NCI-H2029 treated with DMSO at 0.1 percent for 48 hours (cell line): ENCODE data around the gene PPFIBP1.
A peak's percentile ranks its signal among the peaks of the same experiment; 100 is the strongest.
"Not testable (repeated sequence)": the region's sequence is repeated elsewhere in the genome, so short reads cannot be mapped to it uniquely, and the experiment has no call there.

Experiments
- DNase-seq: peaks from one replicate; lab custom pipeline; 2025; lab: John Stamatoyannopoulos, UW

The PPFIBP1 gene

DNA sequence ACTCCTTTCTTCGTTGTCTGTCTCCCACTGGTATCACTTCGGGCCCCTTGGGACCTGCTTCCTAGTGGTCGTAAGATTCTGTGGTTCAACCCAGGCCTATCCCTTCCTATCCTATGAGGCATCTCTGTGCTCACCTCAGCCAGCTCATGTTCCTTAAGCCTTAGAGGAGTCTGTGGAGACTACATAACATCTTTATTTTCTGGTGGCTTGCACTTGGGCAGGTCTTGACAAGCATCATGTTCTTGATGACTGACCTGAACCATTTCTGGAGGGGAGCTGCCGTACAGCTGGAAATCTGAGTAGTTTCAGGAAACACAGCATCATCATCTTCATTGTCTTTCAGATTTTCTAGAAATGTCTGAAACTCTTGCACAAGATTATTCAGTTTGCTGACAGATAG lies 69.3 kb downstream of the PPFIBP1 start:
- no peak for DNase-seq

DNA sequence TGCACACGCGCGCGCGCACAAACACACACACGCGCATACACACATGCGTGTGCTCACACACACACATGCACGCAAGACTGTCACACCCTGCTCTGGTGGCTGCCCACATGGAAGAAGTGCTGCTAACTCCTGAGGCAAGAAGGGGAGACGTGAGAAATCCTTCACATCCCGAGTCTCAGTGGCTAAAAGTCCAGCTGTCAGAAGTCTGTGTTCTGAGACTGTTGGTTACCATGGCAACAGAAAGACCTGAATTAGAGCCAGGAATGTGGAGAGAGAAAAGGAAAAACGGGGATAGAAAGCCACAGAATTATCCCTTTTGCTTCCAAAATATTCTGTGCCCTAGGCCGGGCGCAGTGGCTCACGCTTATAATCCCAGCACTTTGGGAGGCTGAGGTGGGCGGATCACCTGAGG lies 71.2 kb downstream of the PPFIBP1 start:
- no peak for DNase-seq

GRCh38 chr12:27598866-27599265 lies 74.9 kb downstream of the PPFIBP1 start:
- not testable (repeated sequence) for DNase-seq

DNA sequence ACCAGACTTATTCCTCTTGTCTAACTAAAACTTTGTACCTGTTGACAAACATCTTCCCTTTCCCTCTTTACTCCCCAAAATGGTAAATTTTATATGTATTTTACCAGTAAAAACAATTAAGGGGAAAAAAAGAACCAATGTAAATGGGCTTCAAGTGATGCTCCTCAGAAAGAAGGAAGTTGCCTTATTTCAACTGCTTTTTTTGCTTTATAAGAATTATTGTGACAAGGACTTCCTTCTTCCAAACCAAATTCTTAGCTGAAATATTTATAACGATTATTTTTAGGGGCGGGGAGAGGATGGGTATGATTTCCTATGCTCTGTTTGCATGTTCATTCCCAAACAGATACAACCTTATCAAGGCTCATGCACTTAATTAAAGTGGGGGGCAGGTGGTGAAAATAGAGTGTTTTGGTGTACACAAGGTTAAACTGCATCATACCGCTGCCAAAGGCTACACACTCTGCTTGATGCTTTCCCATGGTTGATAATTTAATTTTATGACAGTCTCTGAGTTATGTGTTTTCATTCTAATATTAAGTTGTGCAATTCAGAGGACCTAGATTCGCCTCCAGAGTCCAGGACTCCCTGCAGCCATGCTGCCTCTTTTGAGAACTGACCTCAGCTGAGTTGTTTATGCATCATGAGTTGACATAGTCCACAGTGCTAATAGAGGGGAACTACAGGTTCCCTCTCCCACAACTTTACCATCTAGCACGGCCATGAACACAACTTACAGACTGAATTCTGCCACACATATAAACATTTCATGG lies 77.2 kb downstream of the PPFIBP1 start:
- not testable (repeated sequence) for DNase-seq

DNA sequence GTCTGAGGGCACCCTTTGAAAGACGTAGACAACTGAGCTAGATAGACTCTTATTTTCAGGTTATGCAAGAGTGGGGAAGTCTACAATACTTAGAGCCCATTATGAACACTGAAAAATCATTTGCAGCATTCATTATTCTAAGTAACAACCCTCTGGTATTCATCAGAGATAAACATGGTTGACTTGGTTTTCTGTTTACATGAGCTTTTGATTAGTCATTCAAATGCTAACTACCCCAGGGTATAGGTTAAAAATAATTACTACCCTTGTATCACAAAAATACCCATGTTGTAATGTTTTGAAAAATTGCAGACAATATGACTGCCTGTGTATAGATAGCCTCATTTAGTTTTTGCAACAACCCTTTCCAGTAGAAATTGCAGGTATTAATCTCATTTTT lies 78.5 kb downstream of the PPFIBP1 start:
- no peak for DNase-seq

DNA sequence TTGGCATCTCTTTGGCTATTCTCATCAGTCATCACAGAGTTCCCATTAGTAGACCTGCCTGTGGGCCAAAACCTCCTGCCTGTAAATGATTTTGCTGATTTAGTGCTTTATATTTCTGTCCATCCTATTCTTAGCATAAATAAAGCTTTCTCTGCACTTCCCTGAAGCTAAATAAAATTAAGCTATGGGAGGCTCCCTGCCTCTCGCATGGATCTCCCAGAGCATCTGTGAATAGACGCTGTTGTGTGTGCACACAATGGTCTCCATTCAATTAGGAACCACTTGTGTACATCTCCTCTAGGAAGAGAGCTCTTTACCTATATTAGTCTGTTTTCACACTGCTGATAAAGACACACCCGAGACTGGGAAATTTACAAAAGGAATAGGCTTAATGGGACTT lies 80.4 kb downstream of the PPFIBP1 start:
- no peak for DNase-seq

GRCh38 chr12:27606986-27607385 lies 83.0 kb downstream of the PPFIBP1 start:
- DNase-seq: no peak

DNA sequence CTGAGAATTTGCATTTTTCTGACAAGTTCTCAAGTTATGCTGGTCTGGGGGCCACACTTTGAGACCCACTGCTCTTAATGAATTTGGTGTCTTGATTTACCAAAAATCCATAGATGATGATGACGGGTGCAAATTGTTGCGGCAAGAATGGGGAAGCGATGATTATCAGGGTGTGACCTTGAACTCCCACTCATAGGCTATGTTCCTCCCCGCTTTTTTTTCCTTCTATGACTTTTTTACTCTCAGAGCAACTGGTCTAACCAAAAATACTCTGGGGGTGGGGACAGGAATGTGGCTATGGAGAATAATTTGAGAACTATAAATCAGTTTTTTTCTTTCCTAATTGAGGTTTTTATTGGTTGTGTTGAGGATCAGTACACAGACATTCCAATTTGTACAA lies 83.6 kb downstream of the PPFIBP1 start:
- DNase-seq: no peak

- DNase-seq: no peak
These were observed 84.9 kb downstream of the PPFIBP1 start for GRCh38 chr12:27608890-27609289.

- no peak for DNase-seq
These were observed 86.4 kb downstream of the PPFIBP1 start for GRCh38 chr12:27610374-27610773.

- DNase-seq: no peak
These were observed 90.4 kb downstream of the PPFIBP1 start for GRCh38 chr12:27614386-27614785.

DNA sequence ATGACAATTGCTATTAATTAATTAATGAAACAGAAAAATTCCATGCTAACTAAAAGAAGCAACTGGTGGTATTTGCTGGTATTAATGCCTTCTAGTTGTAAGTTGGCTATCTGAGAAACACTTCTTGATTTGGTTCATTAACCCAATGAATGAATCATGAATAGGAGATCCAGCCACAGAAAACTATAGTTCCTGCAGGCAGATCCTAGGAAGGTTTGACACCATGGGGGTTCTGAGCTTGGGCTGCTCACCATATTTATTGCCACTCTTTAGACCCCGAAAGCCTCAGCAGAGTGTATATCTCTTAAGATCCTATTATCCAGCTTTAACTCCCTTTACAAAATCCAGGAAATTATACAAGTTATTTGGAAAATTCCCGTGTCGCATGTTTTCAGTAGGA lies 90.9 kb downstream of the PPFIBP1 start:
- no peak for DNase-seq

DNA sequence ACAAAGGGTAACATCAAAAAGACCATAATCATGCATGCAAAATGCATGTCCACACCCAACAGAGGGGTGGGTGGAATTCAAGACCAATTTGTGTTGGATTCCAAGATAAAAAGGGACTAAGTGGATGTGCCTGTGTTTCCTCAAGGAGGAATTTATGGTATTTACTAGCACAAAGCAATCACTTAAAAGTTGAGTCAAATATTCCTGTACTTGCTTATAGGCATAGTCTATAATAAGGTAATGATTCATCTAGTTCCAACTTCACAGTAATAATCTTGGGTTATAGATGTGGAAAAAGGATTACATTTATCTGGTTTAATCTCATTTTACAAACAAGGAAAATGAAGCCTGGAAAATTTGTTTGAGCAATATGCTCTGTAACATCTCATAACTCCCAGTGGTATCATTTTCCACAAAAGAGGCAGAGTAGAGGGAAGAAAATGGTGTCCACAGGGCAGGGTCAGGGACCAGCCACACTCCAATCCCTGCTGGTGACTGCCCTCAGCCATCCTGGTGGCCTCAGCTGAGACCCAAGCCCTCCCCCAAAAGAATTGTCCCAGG lies 91.4 kb downstream of the PPFIBP1 start:
- DNase-seq: no peak

DNA sequence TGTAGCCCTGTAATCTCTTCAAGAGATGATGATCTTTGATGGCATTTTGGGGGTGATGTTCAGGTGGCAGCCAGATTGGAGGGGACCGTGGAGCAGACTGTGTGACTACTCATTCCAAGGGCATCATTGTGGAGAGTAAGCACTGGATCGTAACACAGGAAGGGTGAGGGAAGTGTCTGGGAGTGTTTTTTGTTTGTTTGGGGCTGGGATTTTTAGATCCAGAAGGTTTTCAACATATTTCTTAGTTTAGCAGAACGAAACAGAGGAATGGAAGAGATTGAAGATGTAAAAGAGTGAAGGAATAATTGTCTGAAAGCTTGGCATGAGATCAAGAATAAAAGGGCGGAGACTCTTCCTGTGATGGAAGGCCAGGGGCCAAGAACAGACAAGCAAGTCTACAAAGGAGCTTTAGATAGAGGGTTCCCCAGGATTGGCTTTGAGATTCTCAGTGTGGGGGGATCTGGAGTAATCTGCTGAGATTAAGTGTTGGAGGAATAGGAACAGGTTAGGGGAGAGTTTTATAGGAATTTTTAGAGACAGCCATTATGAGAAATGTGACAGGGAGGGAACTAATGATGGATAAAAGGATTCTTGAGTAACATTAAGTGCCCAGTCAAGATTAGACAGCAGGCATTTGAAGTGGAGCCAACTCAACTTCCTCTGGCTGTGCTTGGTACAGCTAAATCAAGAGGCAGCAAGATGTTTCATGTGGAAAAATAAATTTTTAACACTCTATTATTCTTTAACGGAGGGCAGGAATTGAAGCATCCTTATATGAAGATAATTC lies 92.5 kb downstream of the PPFIBP1 start:
- no peak for DNase-seq

GRCh38 chr12:27618836-27619235 lies 94.8 kb downstream of the PPFIBP1 start:
- DNase-seq: no peak

DNA sequence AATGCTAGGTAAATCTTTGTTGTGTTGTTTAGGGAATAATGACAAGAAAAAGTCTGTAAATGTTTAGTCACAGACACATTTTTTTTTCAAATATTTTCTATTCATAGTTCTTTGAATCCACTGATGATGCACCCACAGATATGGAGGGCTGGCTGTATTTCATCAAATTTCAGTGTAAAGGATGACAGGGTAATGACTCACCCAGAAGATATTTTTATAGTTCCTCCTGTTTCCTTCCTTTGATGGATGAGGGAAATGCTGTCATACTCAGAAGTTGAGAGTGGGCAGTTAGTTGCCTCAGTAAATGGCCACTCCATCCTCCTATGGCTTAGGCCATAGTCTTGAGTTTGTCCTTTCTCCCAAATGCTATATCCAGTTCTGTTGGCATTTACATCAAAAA lies 95.3 kb downstream of the PPFIBP1 start:
- DNase-seq: no peak

DNA sequence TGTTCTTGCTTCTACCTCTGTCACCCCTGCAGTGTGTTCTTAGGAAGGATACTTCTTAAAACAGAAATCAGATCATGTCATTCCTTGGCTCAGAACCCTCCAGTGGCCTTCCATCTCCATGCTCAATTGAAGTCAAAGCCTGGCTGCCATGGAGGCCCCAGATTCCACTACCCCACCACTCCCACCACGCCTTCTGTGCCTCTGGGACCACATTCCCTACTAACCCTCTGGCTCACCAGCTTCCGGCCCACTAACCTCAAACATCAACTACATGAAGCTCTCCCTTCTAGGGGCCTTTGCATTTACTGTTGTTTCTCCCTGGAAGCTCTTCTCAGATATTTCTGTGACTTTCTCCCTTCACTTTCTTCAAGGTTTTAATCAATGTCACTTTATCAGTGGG lies 96.1 kb downstream of the PPFIBP1 start:
- DNase-seq: no peak

DNA sequence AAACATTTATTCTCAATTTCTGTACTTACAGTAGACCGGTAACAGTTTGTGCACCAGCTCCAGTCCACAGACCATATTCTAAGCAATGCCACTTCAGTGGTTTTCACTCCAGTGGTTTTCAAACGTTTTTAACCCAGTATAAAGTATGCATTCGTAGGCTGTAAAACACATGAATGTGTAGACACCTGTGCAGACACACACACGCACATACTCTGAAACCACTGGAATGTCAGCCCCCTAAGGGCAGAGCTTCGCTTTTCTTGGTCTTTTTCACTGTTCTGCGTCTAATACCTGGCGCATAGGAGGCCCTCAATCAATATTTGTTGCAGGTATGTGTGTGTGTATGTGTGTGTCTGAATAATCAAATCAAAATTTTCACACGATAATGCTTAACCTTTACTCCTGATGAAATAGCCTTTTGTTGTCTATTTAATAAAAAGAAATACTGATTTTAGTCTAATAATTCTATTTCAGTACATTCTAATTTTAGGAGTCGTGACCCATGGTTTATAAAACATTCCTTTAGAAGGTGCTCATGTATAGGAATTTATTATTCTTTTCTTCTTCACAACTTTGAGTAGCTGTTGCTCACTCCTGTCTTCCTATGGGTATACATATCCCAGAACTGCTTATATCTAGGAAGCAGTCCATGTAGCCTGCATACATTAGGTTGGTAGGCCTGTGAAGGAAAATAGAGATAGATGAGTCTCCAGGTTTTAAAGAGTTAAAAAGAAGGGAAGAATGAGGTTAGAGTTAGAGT lies 98.6 kb downstream of the PPFIBP1 start:
- DNase-seq: no peak

DNA sequence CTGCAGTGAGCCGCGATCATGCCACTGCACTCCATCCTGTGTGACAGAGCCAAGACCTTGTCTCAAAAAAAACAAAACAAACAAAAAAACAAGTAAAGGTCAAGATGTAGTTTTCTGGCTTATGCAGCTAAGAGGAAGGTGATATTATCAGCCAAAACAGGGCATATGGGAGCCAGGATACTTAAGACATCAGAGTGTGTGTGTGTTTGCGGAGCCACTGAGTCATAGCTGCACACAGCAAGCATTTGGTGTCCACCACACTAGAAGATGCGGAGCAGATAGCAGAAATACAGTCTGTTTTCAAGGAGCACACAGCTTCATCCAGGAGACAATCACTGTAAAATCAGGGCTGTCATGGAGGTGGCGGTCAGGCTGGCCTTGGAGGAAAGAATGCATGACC lies 99.6 kb downstream of the PPFIBP1 start:
- DNase-seq: no peak

- peak; percentile 5 for DNase-seq
These were observed 100.6 kb downstream of the PPFIBP1 start for GRCh38 chr12:27624586-27624985.

DNA sequence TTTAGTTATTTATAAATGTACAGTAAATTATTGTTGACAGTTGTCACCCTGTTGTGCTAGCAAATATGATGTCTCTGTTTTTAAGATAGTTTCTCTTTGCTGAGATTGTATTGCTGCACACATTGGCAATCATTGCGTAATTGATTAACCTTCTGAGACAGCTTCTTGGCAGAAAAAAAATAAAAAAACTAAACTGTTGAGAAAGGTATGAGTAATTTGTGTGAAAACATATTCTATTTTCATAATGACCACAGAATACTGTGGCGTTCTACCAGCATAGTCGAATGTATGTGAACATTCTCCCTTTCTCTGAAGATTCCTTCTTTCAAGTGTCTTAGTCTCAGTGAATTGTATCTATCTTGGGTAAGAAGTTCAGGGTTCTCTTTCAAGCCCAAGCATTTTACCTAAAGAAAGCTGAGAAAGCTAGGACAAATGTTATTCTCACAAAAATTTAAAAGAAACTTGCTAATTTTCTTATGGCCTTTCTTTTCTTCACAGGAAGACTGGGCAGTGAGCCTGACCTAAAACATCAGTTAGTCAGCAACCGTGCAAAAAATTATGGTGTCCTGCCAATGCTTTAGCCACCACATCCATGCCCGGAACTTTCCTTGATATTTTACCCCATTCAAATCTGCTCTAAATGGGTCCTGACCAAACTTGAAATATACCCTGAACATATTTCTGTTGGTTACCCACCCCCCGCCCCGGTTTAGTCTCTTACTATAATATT lies 103.3 kb downstream of the PPFIBP1 start:
- DNase-seq: no peak
